Measurements from ENCODE around the gene TMEM232. TPM values are rescaled to one million over a fixed set of nuclear protein-coding genes. Genes with fewer than 3 reads are reported as not detected.

The TMEM232 gene
- total and polyA plus RNA-seq, 2 donors (not counting 3 experiments of a cell fraction or from before 2014, with no cell fraction given), result 0.17 to 0.38 TPM

- intact Hi-C loops (cut with micrococcal nuclease) (no loop called here), dilution Hi-C loops (cut with MboI; ENCODE audit: extremely low pct_ligation_motif_present, low sequenced_read_pairs) (no loop called here)
These were observed 287.2 kb downstream of the TMEM232 start for GRCh38 chr5:110439296-110439695.

More at GRCh38 chr5:110439296-110439695, 287.2 kb downstream of the TMEM232 start:
- ChIA-PET POLR2A (no interaction called here), CTCF (no interaction called here)
- H4K20me1 ChIP-seq (replicated peaks; ENCODE audit: control insufficient read depth, extremely low read depth, insufficient read depth, low read length), result no peaks in the 10 kb centered on the region
- no peaks in the 10 kb centered on the region for H3K9me3 ChIP-seq (replicated peaks; ENCODE audit: control insufficient read depth, insufficient read depth, low read length)
- no peak for TF ChIP-seq FOS (IDR thresholded peaks at IDR 0.05; ENCODE audit: borderline replicate concordance, insufficient read depth, low read length)
- TF ChIP-seq EZH2 (IDR thresholded peaks at IDR 0.05; ENCODE audit: borderline replicate concordance, low read depth, low read length, severe bottlenecking), result no peak
- TF ChIP-seq POLR2AphosphoS5 (IDR thresholded peaks at IDR 0.05; ENCODE audit: insufficient read depth, low read depth, low read length), result no peak
- no peak for TF ChIP-seq CTCF (IDR thresholded peaks at IDR 0.05; ENCODE audit: extremely low read depth in 1 of 2, insufficient read depth in 1 of 2, low read depth in 1 of 2, low read length in 2 of 2)
- no peak for TF ChIP-seq JUN (IDR thresholded peaks at IDR 0.05; ENCODE audit: borderline replicate concordance, insufficient read depth, insufficient read length, low read depth)
- no peak for TF ChIP-seq MYC (IDR thresholded peaks at IDR 0.05; ENCODE audit: low read depth, low read length)
- no peak overlapping the region for H2AFZ ChIP-seq (ENCODE audit: low read depth, low read length)
- no peaks in the 10 kb centered on the region for H3K36me3 ChIP-seq (ENCODE audit: control insufficient read depth in 2 of 2, extremely low read depth in 1 of 2, insufficient read depth in 2 of 2, low read length in 2 of 2)
- BruUV-seq (replicated peaks), result no TSS peak
- H3K27me3 ChIP-seq (ENCODE audit: control insufficient read depth in 2 of 2, insufficient read depth in 2 of 2, low read length in 2 of 2), result no peaks in the 10 kb centered on the region
- H3K79me2 ChIP-seq (ENCODE audit: control insufficient read depth, insufficient read depth, low read length), result no peaks in the 10 kb centered on the region
- H3K9me1 ChIP-seq (replicated peaks; ENCODE audit: control insufficient read depth, extremely low read depth, insufficient read depth, low read length), result no peaks in the 10 kb centered on the region
- H3K4me3 ChIP-seq (replicated peaks in 1 of 3; ENCODE audit: insufficient read depth in 1 of 3, low read depth in 1 of 3, low read length in 3 of 3), result no peak overlapping the region
- DNase-seq (ENCODE audit: low read depth, low spot score) (no peak), FAIRE-seq (no peak)
- H3K27ac ChIP-seq (ENCODE audit: insufficient read depth, low read depth, low read length), result no peak overlapping the region
- no peaks in the 10 kb centered on the region for H3K4me1 ChIP-seq (ENCODE audit: control insufficient read depth, extremely low read depth, insufficient read depth, low read length)
- no peak overlapping the region for H3K4me2 ChIP-seq (ENCODE audit: insufficient read depth, low read length)
- no peak overlapping the region for H3K9ac ChIP-seq (replicated peaks; ENCODE audit: extremely low read depth, insufficient read depth, low read length)
